HG02759 (cell line): ENCODE results near the gene B3GNT5.

ENCODE experiments used
- ATAC-seq: cut with Tn5 transposase; IDR thresholded peaks from one replicate; pipeline ENCODE4 v1.9.1; 2021; ENCODE audit warnings: mild to moderate bottlenecking, moderate library complexity; ENCODE audit not compliant: unreplicated experiment

Gene B3GNT5

GRCh38 chr3:183317271-183317670, 64.2 kb downstream of the B3GNT5 start:
- ATAC-seq: no peak

GRCh38 chr3:183317886-183318865, 65.1 kb downstream of the B3GNT5 start:
- ATAC-seq: no peak

- no peak for ATAC-seq
Measured at GRCh38 chr3:183318877-183319276, 65.8 kb downstream of the B3GNT5 start.

GRCh38 chr3:183319371-183319770, 66.3 kb downstream of the B3GNT5 start:
- no peak for ATAC-seq
